HEK293 (cell line): Measurements from ENCODE around the gene LRCH4.

ENCODE experiments used
- CTCF ChIA-PET: fragments of 350-600 bp; formaldehyde crosslinking; extraction: SDS; loops from one replicate; lab custom pipeline; 2021; ENCODE audit warnings: antibody characterized with exemption; lab: Yijun Ruan, JAX
- POLR2A ChIA-PET: fragments of 300-600 bp; formaldehyde crosslinking; extraction: SDS; loops from one replicate; lab custom pipeline; 2020; ENCODE audit warnings: antibody characterized with exemption, inconsistent platforms; lab: Yijun Ruan, JAX
- H3K27ac ChIP-seq: fragments of 200-500 bp; sonication (Bioruptor generic); 2 replicates; pipeline ENCODE4 v1.5.1; 2014; ENCODE audit warnings: low read depth, low read length, control low read depth, inconsistent platforms; ENCODE audit errors: extremely low read depth
- H3K36me3 ChIP-seq, 2 experiments: fragments of 200-500 bp in 1 of 2; sonication (Bioruptor generic) in 1 of 2; 1 replicate in 1 of 2; 2 replicates in 1 of 2; pipeline ENCODE4 v1.5.1; 2014 to 2017; ENCODE audit warnings: inconsistent platforms in 2 of 2, low read length in 2 of 2; ENCODE audit not compliant: control insufficient read depth in 2 of 2, insufficient read depth in 1 of 2
- H3K4me1 ChIP-seq: fragments of 200-500 bp; sonication (Bioruptor generic); 2 replicates; pipeline ENCODE4 v1.5.1; 2014; ENCODE audit warnings: mild to moderate bottlenecking, low read length, inconsistent platforms; ENCODE audit not compliant: control insufficient read depth, insufficient read depth
- H3K4me3 ChIP-seq: 2 replicates; pipeline ENCODE4 v1.5.1; 2011; ENCODE audit warnings: low read depth, mild to moderate bottlenecking, control low read depth, low read length, moderate library complexity
- H3K9me3 ChIP-seq: fragments of 200-500 bp; sonication (Bioruptor generic); 2 replicates; pipeline ENCODE4 v1.5.1; 2014; ENCODE audit warnings: low read depth, low read length, inconsistent platforms; ENCODE audit not compliant: control insufficient read depth, insufficient read depth
- GLIS1 ChIP-seq: fragments of 450-650 bp; formaldehyde crosslinking; IDR thresholded peaks from 2 replicates; pipeline ENCODE4 v1.5.1; 2016; ENCODE audit warnings: missing biosample characterization, missing genetic modification characterization
- HOXD13 ChIP-seq: sonication (generic); formaldehyde crosslinking; IDR thresholded peaks from 2 replicates; pipeline ENCODE4 v1.8.0; 2022; ENCODE audit warnings: missing genetic modification reagents, borderline replicate concordance
- KLF9 ChIP-seq: fragments of 450-650 bp; formaldehyde crosslinking; IDR thresholded peaks from 2 replicates; pipeline ENCODE4 v1.5.1; 2016; ENCODE audit warnings: missing biosample characterization, missing genetic modification characterization, low read depth
- SCRT1 ChIP-seq: fragments of 450-650 bp; formaldehyde crosslinking; IDR thresholded peaks from 2 replicates; pipeline ENCODE4 v1.5.1; 2016; ENCODE audit warnings: missing biosample characterization, missing genetic modification characterization, borderline replicate concordance
- SCRT2 ChIP-seq: fragments of 450-650 bp; formaldehyde crosslinking; IDR thresholded peaks from 2 replicates; pipeline ENCODE4 v1.5.1; 2016; ENCODE audit warnings: missing biosample characterization, missing genetic modification characterization
- ZFHX2 ChIP-seq: fragments of 450-650 bp; formaldehyde crosslinking; conservative IDR thresholded peaks from 2 replicates; pipeline ENCODE4 v1.5.1; 2016; ENCODE audit warnings: missing biosample characterization, missing genetic modification characterization
- ZNF121 ChIP-seq: fragments of 450-650 bp; formaldehyde crosslinking; IDR thresholded peaks from 2 replicates; pipeline ENCODE4 v1.5.1; 2016; ENCODE audit warnings: missing biosample characterization, missing genetic modification characterization
- ZNF248 ChIP-seq: fragments of 450-650 bp; formaldehyde crosslinking; IDR thresholded peaks from 2 replicates; pipeline ENCODE4 v1.5.1; 2017; ENCODE audit warnings: missing biosample characterization, missing genetic modification characterization
- ZNF311 ChIP-seq: fragments of 450-650 bp; formaldehyde crosslinking; IDR thresholded peaks from 2 replicates; pipeline ENCODE4 v1.5.1; 2017; ENCODE audit warnings: missing biosample characterization, missing genetic modification characterization, borderline replicate concordance
- ZNF404 ChIP-seq: fragments of 450-650 bp; formaldehyde crosslinking; IDR thresholded peaks from 2 replicates; pipeline ENCODE4 v1.5.1; 2017; ENCODE audit warnings: missing biosample characterization, missing genetic modification characterization
- ZNF426 ChIP-seq: fragments of 450-650 bp; formaldehyde crosslinking; IDR thresholded peaks from 2 replicates; pipeline ENCODE4 v1.5.1; 2017; ENCODE audit warnings: missing biosample characterization, missing genetic modification characterization, mild to moderate bottlenecking, inconsistent platforms, moderate library complexity
- ZNF600 ChIP-seq: fragments of 450-650 bp; formaldehyde crosslinking; IDR thresholded peaks from 2 replicates; pipeline ENCODE4 v1.5.1; 2016; ENCODE audit warnings: missing biosample characterization, missing genetic modification characterization
- TF ChIP-seq, protein P1 (sequence below): fragments of 450-650 bp; formaldehyde crosslinking; IDR thresholded peaks from 2 replicates; pipeline ENCODE4 v1.5.1; 2016; ENCODE audit warnings: missing biosample characterization, missing genetic modification characterization
- TF ChIP-seq, protein P2 (sequence below): IDR thresholded peaks from 2 replicates; pipeline ENCODE4 v1.6.1; 2011; ENCODE audit warnings: mild to moderate bottlenecking, low read depth, low read length, borderline replicate concordance
- TF ChIP-seq, protein P3 (sequence below): fragments of 450-650 bp; formaldehyde crosslinking; IDR thresholded peaks from 2 replicates; pipeline ENCODE4 v1.5.1; 2017; ENCODE audit warnings: missing biosample characterization, missing genetic modification characterization
- TF ChIP-seq, protein P4 (sequence below): fragments of 450-650 bp; formaldehyde crosslinking; IDR thresholded peaks from 2 replicates; pipeline ENCODE4 v1.5.1; 2017; ENCODE audit warnings: missing biosample characterization, missing genetic modification characterization
- TF ChIP-seq, protein P5 (sequence below): fragments of 450-650 bp; formaldehyde crosslinking; IDR thresholded peaks from 2 replicates; pipeline ENCODE4 v1.5.1; 2016; ENCODE audit warnings: missing biosample characterization, missing genetic modification characterization

LRCH4 gene

DNA sequence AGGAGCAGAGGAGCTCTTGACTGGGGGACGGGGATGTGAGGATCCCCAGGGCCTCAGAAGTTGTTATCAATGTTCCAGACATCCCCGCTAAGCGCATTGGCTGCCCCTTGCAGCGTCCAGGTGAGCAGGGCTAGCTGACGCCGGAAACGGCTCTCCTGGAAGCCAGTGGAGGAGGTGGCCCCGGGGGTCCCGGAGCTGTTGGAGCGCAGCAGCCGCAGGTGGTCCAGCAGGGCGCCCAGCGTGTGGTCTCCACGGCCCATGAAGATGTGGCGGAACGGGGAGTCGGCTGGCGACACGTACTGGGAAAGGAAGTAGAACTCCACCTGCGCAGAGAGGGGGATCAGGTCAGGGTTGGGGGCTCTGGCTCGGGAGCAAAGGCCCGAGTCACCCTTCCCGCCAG, 34.9 kb upstream of the LRCH4 start:
- POLR2A ChIA-PET: no interaction called here
- no peak overlapping the region for H3K4me3 ChIP-seq
- no peaks in the 10 kb centered on the region for H3K4me1 ChIP-seq
- H3K9me3 ChIP-seq: no peaks in the 10 kb centered on the region
- TF ChIP-seq KLF9 (tag by site-specific recombination) (no peak), ZNF600 (tag by site-specific recombination) (peak; percentile 36; the same call in 1 of the 2 replicates)
- TF ChIP-seq, protein P1, sequence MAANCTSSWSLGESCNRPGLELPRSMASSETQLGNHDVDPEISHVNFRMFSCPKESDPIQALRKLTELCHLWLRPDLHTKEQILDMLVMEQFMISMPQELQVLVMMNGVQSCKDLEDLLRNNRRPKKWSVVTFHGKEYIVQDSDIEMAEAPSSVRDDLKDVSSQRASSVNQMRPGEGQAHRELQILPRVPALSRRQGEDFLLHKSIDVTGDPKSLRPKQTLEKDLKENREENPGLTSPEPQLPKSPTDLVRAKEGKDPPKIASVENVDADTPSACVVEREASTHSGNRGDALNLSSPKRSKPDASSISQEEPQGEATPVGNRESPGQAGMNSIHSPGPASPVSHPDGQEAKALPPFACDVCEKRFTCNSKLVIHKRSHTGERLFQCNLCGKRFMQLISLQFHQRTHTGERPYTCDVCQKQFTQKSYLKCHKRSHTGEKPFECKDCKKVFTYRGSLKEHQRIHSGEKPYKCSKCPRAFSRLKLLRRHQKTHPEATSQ (tag by site-specific recombination): no peak
- H3K27ac ChIP-seq: no peak overlapping the region
- H3K36me3 ChIP-seq: no peaks in the 10 kb centered on the region
- CTCF ChIA-PET: interaction anchor here (1.4 to 2.4 kb wide), 2 partner anchors 12 to 71 kb away, joined by 3 to 10 read pairs; no protein-coding TSS in a partner anchor

DNA sequence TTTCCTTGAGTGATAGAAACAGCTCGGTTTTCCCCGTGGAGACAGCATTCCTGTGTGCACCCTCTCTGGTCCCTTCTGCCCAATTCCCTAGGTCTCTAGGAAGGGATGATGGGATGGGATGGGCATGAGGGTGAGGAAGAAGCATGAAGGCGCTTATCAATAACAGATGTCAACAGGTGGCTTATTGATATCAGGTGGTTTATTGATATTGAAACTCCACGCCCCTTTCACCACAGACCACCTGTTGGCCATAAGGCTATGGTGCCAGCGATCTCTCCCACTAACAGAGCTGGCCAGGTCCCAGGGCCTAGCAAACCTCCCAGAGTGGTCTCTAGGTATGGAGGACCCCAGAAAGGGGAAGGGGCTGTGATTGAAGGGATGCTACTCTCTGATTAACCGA, 34.3 kb upstream of the LRCH4 start:
- Histone ChIP-seq H3K9me3 (no peaks in the 10 kb centered on the region), H3K4me1 (no peaks in the 10 kb centered on the region), H3K27ac (no peak overlapping the region), H3K4me3 (no peak overlapping the region), H3K36me3 (no peaks in the 10 kb centered on the region)
- ChIA-PET POLR2A (interaction anchor here (0.9 kb wide), 1 partner anchor 35 kb away, joined by 3 read pairs; the partner anchor contains the start of genes FBXO24 and LRCH4), CTCF (interaction anchor here (0.6 to 2.4 kb wide), 4 partner anchors 12 to 108 kb away, joined by 3 to 10 read pairs (median 3); no protein-coding TSS in a partner anchor)
- TF ChIP-seq SCRT1 (tag by site-specific recombination): peak; percentile 78
- TF ChIP-seq SCRT2 (tag by site-specific recombination): peak; percentile 85
- TF ChIP-seq, protein P2, sequence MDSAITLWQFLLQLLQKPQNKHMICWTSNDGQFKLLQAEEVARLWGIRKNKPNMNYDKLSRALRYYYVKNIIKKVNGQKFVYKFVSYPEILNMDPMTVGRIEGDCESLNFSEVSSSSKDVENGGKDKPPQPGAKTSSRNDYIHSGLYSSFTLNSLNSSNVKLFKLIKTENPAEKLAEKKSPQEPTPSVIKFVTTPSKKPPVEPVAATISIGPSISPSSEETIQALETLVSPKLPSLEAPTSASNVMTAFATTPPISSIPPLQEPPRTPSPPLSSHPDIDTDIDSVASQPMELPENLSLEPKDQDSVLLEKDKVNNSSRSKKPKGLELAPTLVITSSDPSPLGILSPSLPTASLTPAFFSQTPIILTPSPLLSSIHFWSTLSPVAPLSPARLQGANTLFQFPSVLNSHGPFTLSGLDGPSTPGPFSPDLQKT: no peak
- TF ChIP-seq ZNF426 (tag by site-specific recombination): no peak
- TF ChIP-seq, all 188 proteins: peak for 2

DNA sequence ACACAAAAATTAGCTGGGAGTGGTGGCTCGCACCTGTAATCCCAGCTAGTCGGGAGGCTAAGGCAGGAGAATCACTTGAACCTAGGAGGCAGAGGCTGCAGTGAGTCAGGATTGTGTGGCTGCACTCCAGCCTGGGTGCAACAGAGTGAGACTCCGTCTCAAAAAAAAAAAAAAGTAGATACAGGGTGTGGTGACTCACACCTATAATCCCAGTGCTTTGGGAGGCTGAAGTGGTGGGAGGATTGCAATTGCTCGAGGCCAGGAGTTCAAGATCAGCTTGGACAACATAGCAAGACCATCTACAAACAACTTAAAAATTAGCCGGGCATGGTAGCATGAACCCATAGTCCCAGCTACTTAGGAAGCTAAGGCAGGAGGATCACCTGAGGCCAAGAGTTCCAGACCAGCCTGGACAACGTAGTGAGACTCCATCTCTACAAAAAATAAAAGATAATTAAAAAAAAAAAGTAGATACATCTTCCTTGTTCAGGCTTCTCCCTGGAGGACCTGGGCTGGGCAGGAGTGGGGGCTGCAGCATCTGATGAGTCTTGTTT, 28.5 kb upstream of the LRCH4 start:
- CTCF ChIA-PET: interaction anchor here (1.4 kb wide), 1 partner anchor 15 kb away, joined by 8 read pairs; no protein-coding TSS in a partner anchor
- no peaks in the 10 kb centered on the region for H3K36me3 ChIP-seq
- H3K4me3 ChIP-seq: no peak overlapping the region
- H3K9me3 ChIP-seq: no peaks in the 10 kb centered on the region
- no peak overlapping the region for H3K27ac ChIP-seq
- no peaks in the 10 kb centered on the region for H3K4me1 ChIP-seq
- TF ChIP-seq ZNF121 (peak; percentile 65; the same call in 1 of the 2 replicates), ZNF311 (tag by site-specific recombination) (no peak), ZFHX2 (tag by site-specific recombination) (0 out of 2 replicates have a peak, but pooled peaks have one; percentile 8), ZNF248 (tag by site-specific recombination) (no peak)
- POLR2A ChIA-PET: interaction anchor here (0.7 to 7.4 kb wide), 3 partner anchors 12 to 29 kb away, joined by 3 to 91 read pairs (median 5); partner anchors contain the start of genes FBXO24, LRCH4 and PCOLCE

DNA sequence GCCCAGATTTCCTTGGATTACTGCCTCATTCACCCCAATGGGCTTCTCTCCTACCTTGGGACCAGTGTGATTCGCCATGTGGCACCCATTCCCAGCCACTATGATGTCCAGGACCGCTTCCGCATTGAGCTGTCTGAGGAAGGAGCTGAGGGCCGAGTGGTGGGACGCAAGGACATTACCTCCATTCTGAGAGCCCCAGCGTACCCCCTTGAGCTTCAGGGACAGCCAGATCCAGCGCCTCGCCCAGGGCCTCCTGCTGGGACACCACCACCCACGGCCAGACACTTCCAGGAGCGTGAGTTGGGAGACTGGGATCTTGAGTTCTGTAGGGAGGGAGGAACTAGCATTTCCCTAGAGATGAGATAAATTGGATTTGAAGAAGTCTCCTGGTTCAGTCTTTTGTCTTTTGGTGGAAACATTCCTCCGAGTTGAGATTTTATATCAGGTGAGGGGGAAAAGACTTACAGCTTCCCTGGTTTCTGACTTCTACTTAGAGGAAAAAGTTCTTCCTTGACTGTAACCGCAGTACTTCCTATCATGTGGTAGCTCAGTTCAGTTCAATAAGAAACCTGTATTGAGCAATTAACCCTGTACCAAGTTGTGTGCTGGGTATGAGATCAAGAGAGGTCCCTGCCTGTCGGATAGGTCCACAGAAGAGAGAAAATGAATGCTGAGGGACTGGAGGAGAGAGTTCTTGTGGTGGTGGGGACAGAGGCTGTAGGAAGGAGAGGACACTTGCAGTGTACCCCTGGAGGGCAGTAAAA, 27.7 kb upstream of the LRCH4 start:
- no peak overlapping the region for H3K27ac ChIP-seq
- no peak overlapping the region for H3K4me3 ChIP-seq
- TF ChIP-seq, protein P3, sequence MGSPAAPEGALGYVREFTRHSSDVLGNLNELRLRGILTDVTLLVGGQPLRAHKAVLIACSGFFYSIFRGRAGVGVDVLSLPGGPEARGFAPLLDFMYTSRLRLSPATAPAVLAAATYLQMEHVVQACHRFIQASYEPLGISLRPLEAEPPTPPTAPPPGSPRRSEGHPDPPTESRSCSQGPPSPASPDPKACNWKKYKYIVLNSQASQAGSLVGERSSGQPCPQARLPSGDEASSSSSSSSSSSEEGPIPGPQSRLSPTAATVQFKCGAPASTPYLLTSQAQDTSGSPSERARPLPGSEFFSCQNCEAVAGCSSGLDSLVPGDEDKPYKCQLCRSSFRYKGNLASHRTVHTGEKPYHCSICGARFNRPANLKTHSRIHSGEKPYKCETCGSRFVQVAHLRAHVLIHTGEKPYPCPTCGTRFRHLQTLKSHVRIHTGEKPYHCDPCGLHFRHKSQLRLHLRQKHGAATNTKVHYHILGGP (tag by site-specific recombination): no peak
- TF ChIP-seq, protein P4, sequence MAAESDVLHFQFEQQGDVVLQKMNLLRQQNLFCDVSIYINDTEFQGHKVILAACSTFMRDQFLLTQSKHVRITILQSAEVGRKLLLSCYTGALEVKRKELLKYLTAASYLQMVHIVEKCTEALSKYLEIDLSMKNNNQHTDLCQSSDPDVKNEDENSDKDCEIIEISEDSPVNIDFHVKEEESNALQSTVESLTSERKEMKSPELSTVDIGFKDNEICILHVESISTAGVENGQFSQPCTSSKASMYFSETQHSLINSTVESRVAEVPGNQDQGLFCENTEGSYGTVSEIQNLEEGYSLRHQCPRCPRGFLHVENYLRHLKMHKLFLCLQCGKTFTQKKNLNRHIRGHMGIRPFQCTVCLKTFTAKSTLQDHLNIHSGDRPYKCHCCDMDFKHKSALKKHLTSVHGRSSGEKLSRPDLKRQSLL (tag by site-specific recombination): no peak
- TF ChIP-seq, protein P5, sequence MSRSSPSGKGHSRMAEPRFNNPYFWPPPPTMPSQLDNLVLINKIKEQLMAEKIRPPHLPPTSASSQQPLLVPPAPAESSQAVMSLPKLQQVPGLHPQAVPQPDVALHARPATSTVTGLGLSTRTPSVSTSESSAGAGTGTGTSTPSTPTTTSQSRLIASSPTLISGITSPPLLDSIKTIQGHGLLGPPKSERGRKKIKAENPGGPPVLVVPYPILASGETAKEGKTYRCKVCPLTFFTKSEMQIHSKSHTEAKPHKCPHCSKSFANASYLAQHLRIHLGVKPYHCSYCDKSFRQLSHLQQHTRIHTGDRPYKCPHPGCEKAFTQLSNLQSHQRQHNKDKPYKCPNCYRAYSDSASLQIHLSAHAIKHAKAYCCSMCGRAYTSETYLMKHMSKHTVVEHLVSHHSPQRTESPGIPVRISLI: no peak
- TF ChIP-seq ZNF311 (tag by site-specific recombination) (no peak), HOXD13 (CRISPR knock-in tag) (no peak), ZNF404 (tag by site-specific recombination) (no peak), GLIS1 (0 out of 2 replicates have a peak, but pooled peaks have one; percentile 7)
- CTCF ChIA-PET: interaction anchor here (0.8 to 1.4 kb wide), 2 partner anchors 16 to 20 kb away, joined by 3 to 8 read pairs; no protein-coding TSS in a partner anchor
- H3K9me3 ChIP-seq: no peaks in the 10 kb centered on the region
- POLR2A ChIA-PET: interaction anchor here (1.4 to 7.4 kb wide), 4 partner anchors 11 to 178 kb away, joined by 4 to 91 read pairs (median 4); partner anchors contain the start of genes FBXO24, LRCH4, PCOLCE and PPP1R35
- no peaks in the 10 kb centered on the region for H3K4me1 ChIP-seq
- H3K36me3 ChIP-seq: no peaks in the 10 kb centered on the region
